ENCODE results near the gene CCDC152. TPM values are rescaled to one million over a fixed set of nuclear protein-coding genes. Genes with fewer than 3 reads are reported as not detected.

Gene CCDC152
- total and polyA plus RNA-seq, 7 experiments from 2014 or later = 0.70 to 6.1 (median 3.0) TPM

GRCh38 chr5:42770003-42770402 lies 13.4 kb downstream of the CCDC152 start:
- H3K9me3 ChIP-seq (ENCODE audit: control insufficient read depth in 2 of 3, low read length in 3 of 3) = no peaks in the 10 kb centered on the region
- no peaks in the 10 kb centered on the region for H3K4me1 Mint-ChIP-seq
- intact Hi-C loops (cut with micrococcal nuclease) = no loop called here
- H3K4me3 Mint-ChIP-seq = no peak overlapping the region
- no peaks in the 10 kb centered on the region for H3K36me3 ChIP-seq (ENCODE audit: control insufficient read depth in 2 of 3, insufficient read depth in 3 of 3, low read length in 3 of 3)
- ChIA-PET POLR2A (interaction anchor here (0.8 kb wide), 1 partner anchor 544 kb away, joined by 3 read pairs; no protein-coding TSS in a partner anchor), CTCF (no interaction called here)
- peaks cover 4 to 24% (median 12%) of the 10 kb centered on the region in 5 donors for H3K27me3 Mint-ChIP-seq
- H3K27me3 ChIP-seq (ENCODE audit: control insufficient read depth in 2 of 2, insufficient read depth in 2 of 2, low read length in 2 of 2) = no peaks in the 10 kb centered on the region
- no peak for DNase-seq
- ATAC-seq = no peak
- no peaks in the 10 kb centered on the region for H3K9me3 Mint-ChIP-seq
- H3K4me3 ChIP-seq (ENCODE audit: low read length) = no peak overlapping the region
- peaks cover 0 to 10% (median 0%) of the 10 kb centered on the region in 5 donors for H3K36me3 Mint-ChIP-seq
- no peak overlapping the region for H3K27ac Mint-ChIP-seq
- no peaks in the 10 kb centered on the region for H3K4me1 ChIP-seq (ENCODE audit: control insufficient read depth in 2 of 2, insufficient read depth in 2 of 2, low read length in 2 of 2)
- no peak overlapping the region for H3K27ac ChIP-seq (ENCODE audit: low read depth, low read length)

- H3K27ac Mint-ChIP-seq = no peak overlapping the region
- CTCF ChIA-PET = no interaction called here
- peaks cover 0 to 10% (median 0%) of the 10 kb centered on the region in 5 donors for H3K36me3 Mint-ChIP-seq
Measured at GRCh38 chr5:42772265-42772993, 15.8 kb downstream of the CCDC152 start.

GRCh38 chr5:42779083-42779482 lies 22.5 kb downstream of the CCDC152 start:
- Histone ChIP-seq H3K36me3 (ENCODE audit: control insufficient read depth in 2 of 3, insufficient read depth in 3 of 3, low read length in 3 of 3) (no peaks in the 10 kb centered on the region), H3K4me3 (ENCODE audit: low read length) (no peak overlapping the region), H3K4me1 (ENCODE audit: control insufficient read depth in 2 of 2, insufficient read depth in 2 of 2, low read length in 2 of 2) (no peaks in the 10 kb centered on the region), H3K27me3 (ENCODE audit: control insufficient read depth in 2 of 2, insufficient read depth in 2 of 2, low read length in 2 of 2) (no peaks in the 10 kb centered on the region), H3K9me3 (ENCODE audit: control insufficient read depth in 2 of 3, low read length in 3 of 3) (no peaks in the 10 kb centered on the region), H3K27ac (ENCODE audit: low read depth, low read length) (no peak overlapping the region)
- intact Hi-C loops (cut with micrococcal nuclease) = no loop called here
- no peak overlapping the region for H3K27ac Mint-ChIP-seq
- no peak overlapping the region for H3K4me3 Mint-ChIP-seq
- peaks cover 0 to 10% (median 0%) of the 10 kb centered on the region in 5 donors for H3K36me3 Mint-ChIP-seq
- DNase-seq (no peak), ATAC-seq (no peak)
- POLR2A ChIA-PET = no interaction called here
- peaks cover 0 to 15% (median 0%) of the 10 kb centered on the region in 5 donors for H3K27me3 Mint-ChIP-seq
- CTCF ChIA-PET = no interaction called here
- H3K9me3 Mint-ChIP-seq = peaks cover 0 to 4% (median 0%) of the 10 kb centered on the region in 11 donors
- H3K4me1 Mint-ChIP-seq = peaks cover 0 to 8% (median 0%) of the 10 kb centered on the region in 7 donors

More at GRCh38 chr5:42772265-42772993, 15.8 kb downstream of the CCDC152 start:
- intact Hi-C loops (cut with micrococcal nuclease) = no loop called here
- Histone ChIP-seq H3K36me3 (ENCODE audit: control insufficient read depth in 2 of 3, insufficient read depth in 3 of 3, low read length in 3 of 3) (no peaks in the 10 kb centered on the region), H3K27me3 (ENCODE audit: control insufficient read depth in 2 of 2, insufficient read depth in 2 of 2, low read length in 2 of 2) (no peaks in the 10 kb centered on the region), H3K4me1 (ENCODE audit: control insufficient read depth in 2 of 2, insufficient read depth in 2 of 2, low read length in 2 of 2) (no peaks in the 10 kb centered on the region), H3K27ac (ENCODE audit: low read depth, low read length) (no peak overlapping the region), H3K9me3 (ENCODE audit: control insufficient read depth in 2 of 3, low read length in 3 of 3) (no peaks in the 10 kb centered on the region), H3K4me3 (ENCODE audit: low read length) (no peak overlapping the region)
- Mint-ChIP-seq H3K27me3 (peaks cover 3 to 24% (median 16%) of the 10 kb centered on the region in 5 donors), H3K4me3 (no peak overlapping the region), H3K9me3 (no peaks in the 10 kb centered on the region), H3K4me1 (no peaks in the 10 kb centered on the region)
- DNase-seq (no peak), ATAC-seq (no peak)
- POLR2A ChIA-PET = no interaction called here

- Histone ChIP-seq H3K9me3 (ENCODE audit: control insufficient read depth in 2 of 3, low read length in 3 of 3) (peaks cover 0 to 11% (median 0%) of the 10 kb centered on the region in 3 experiments), H3K36me3 (ENCODE audit: control insufficient read depth in 2 of 3, insufficient read depth in 3 of 3, low read length in 3 of 3) (no peaks in the 10 kb centered on the region), H3K27me3 (ENCODE audit: control insufficient read depth in 2 of 2, insufficient read depth in 2 of 2, low read length in 2 of 2) (no peaks in the 10 kb centered on the region), H3K4me1 (ENCODE audit: control insufficient read depth in 2 of 2, insufficient read depth in 2 of 2, low read length in 2 of 2) (no peaks in the 10 kb centered on the region), H3K27ac (ENCODE audit: low read depth, low read length) (no peak overlapping the region), H3K4me3 (ENCODE audit: low read length) (no peak overlapping the region)
- Mint-ChIP-seq H3K4me3 (no peak overlapping the region), H3K27me3 (peaks cover 0 to 5% (median 0%) of the 10 kb centered on the region in 5 donors), H3K27ac (no peak overlapping the region), H3K4me1 (peaks cover 0 to 8% (median 0%) of the 10 kb centered on the region in 7 donors), H3K36me3 (peaks cover 7 to 31% (median 16%) of the 10 kb centered on the region in 5 donors), H3K9me3 (peaks cover 0 to 26% (median 15%) of the 10 kb centered on the region in 11 donors)
- intact Hi-C loops (cut with micrococcal nuclease) = no loop called here
- ChIA-PET CTCF (interaction anchor here (0.7 kb wide), 1 partner anchor 14 kb away, joined by 3 read pairs; no protein-coding TSS in a partner anchor), POLR2A (no interaction called here)
- DNase-seq (no peak), ATAC-seq (no peak)
Measured at GRCh38 chr5:42781584-42781983, 25.0 kb downstream of the CCDC152 start.

GRCh38 chr5:42784132-42784531 lies 27.5 kb downstream of the CCDC152 start:
- Mint-ChIP-seq H3K9me3 (peaks cover 4 to 51% (median 25%) of the 10 kb centered on the region in 11 donors), H3K4me3 (no peak overlapping the region), H3K27ac (no peak overlapping the region), H3K36me3 (peaks cover 12 to 44% (median 28%) of the 10 kb centered on the region in 5 donors), H3K4me1 (peaks cover 0 to 2% (median 0%) of the 10 kb centered on the region in 7 donors), H3K27me3 (peaks cover 0 to 5% (median 0%) of the 10 kb centered on the region in 5 donors)
- POLR2A ChIA-PET = no interaction called here
- intact Hi-C loops (cut with micrococcal nuclease) = no loop called here
- Histone ChIP-seq H3K4me1 (ENCODE audit: control insufficient read depth in 2 of 2, insufficient read depth in 2 of 2, low read length in 2 of 2) (no peaks in the 10 kb centered on the region), H3K4me3 (ENCODE audit: low read length) (no peak overlapping the region), H3K27ac (ENCODE audit: low read depth, low read length) (no peak overlapping the region), H3K36me3 (ENCODE audit: control insufficient read depth in 2 of 3, insufficient read depth in 3 of 3, low read length in 3 of 3) (no peaks in the 10 kb centered on the region), H3K9me3 (ENCODE audit: control insufficient read depth in 2 of 3, low read length in 3 of 3) (peaks cover 0 to 29% (median 0%) of the 10 kb centered on the region in 3 experiments), H3K27me3 (ENCODE audit: control insufficient read depth in 2 of 2, insufficient read depth in 2 of 2, low read length in 2 of 2) (no peaks in the 10 kb centered on the region)
- CTCF ChIA-PET = interaction anchor here (0.6 kb wide), 1 partner anchor 17 kb away, joined by 3 read pairs; no protein-coding TSS in a partner anchor
- DNase-seq = no peak
- no peak for ATAC-seq

GRCh38 chr5:42785756-42786155 lies 29.1 kb downstream of the CCDC152 start:
- ChIA-PET CTCF (no interaction called here), POLR2A (no interaction called here)
- H3K4me3 Mint-ChIP-seq = no peak overlapping the region
- ATAC-seq (no peak), DNase-seq (no peak)
- no peak overlapping the region for H3K27ac Mint-ChIP-seq
- peaks cover 0 to 5% (median 0%) of the 10 kb centered on the region in 5 donors for H3K27me3 Mint-ChIP-seq
- Histone ChIP-seq H3K27me3 (ENCODE audit: control insufficient read depth in 2 of 2, insufficient read depth in 2 of 2, low read length in 2 of 2) (no peaks in the 10 kb centered on the region), H3K9me3 (ENCODE audit: control insufficient read depth in 2 of 3, low read length in 3 of 3) (peaks cover 0 to 29% (median 0%) of the 10 kb centered on the region in 3 experiments), H3K36me3 (ENCODE audit: control insufficient read depth in 2 of 3, insufficient read depth in 3 of 3, low read length in 3 of 3) (no peaks in the 10 kb centered on the region), H3K27ac (ENCODE audit: low read depth, low read length) (no peak overlapping the region), H3K4me1 (ENCODE audit: control insufficient read depth in 2 of 2, insufficient read depth in 2 of 2, low read length in 2 of 2) (no peaks in the 10 kb centered on the region), H3K4me3 (ENCODE audit: low read length) (no peak overlapping the region)
- no peaks in the 10 kb centered on the region for H3K4me1 Mint-ChIP-seq
- intact Hi-C loops (cut with micrococcal nuclease) = no loop called here
- peaks cover 14 to 47% (median 40%) of the 10 kb centered on the region in 5 donors for H3K36me3 Mint-ChIP-seq
- H3K9me3 Mint-ChIP-seq = peaks cover 6 to 60% (median 30%) of the 10 kb centered on the region in 11 donors
